Fibroblast of lung (primary cell): Measurements from ENCODE around the gene TMCC2.

Source experiments
- EZH2 ChIP-seq: IDR thresholded peaks from 2 replicates; pipeline ENCODE4 v1.5.1; 2012; ENCODE audit warnings: low read length, control low read depth, mild to moderate bottlenecking; ENCODE audit errors: missing control alignments
- TF ChIP-seq, protein P1 (sequence below), 2 donors: IDR thresholded peaks in 1 of 2; conservative IDR thresholded peaks in 1 of 2; 1 replicate in 1 of 2; 2 replicates in 1 of 2; pipeline ENCODE4 v1.5.1; 2011 to 2012; ENCODE audit warnings: low read length in 2 of 2, control low read depth in 1 of 2, inconsistent platforms in 1 of 2, low read depth in 1 of 2, mild to moderate bottlenecking in 1 of 2

GRCh38 chr1:205226868-205227583, 720 bp upstream of the TMCC2 start:
- TF ChIP-seq, protein P1, sequence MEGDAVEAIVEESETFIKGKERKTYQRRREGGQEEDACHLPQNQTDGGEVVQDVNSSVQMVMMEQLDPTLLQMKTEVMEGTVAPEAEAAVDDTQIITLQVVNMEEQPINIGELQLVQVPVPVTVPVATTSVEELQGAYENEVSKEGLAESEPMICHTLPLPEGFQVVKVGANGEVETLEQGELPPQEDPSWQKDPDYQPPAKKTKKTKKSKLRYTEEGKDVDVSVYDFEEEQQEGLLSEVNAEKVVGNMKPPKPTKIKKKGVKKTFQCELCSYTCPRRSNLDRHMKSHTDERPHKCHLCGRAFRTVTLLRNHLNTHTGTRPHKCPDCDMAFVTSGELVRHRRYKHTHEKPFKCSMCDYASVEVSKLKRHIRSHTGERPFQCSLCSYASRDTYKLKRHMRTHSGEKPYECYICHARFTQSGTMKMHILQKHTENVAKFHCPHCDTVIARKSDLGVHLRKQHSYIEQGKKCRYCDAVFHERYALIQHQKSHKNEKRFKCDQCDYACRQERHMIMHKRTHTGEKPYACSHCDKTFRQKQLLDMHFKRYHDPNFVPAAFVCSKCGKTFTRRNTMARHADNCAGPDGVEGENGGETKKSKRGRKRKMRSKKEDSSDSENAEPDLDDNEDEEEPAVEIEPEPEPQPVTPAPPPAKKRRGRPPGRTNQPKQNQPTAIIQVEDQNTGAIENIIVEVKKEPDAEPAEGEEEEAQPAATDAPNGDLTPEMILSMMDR (conservative IDR thresholded peaks at IDR 0.05 in 1 of 2, IDR thresholded peaks at IDR 0.05 in 1 of 2; ENCODE audit: low read depth in 1 of 2, low read length in 2 of 2): no peak
- TF ChIP-seq EZH2: no peak
